RWPE1 (cell line): Measurements from ENCODE around the gene SUN1.
A peak's percentile ranks its signal among the peaks of the same experiment; 100 is the strongest.

ENCODE experiments used
- CTCF ChIA-PET: fragments of 350-600 bp; sonication (Branson Sonifier 250); formaldehyde crosslinking; extraction: SDS; loops from one replicate; lab custom pipeline; 2021; lab: Yijun Ruan, JAX
- POLR2A ChIA-PET: fragments of 400-600 bp; formaldehyde crosslinking; extraction: SDS; loops from one replicate; lab custom pipeline; 2020; ENCODE audit warnings: antibody characterized with exemption; ENCODE audit not compliant: low non-redundant PET; lab: Yijun Ruan, JAX
- DNase-seq: peaks from one replicate; pipeline ENCODE4 v3.0.0; 2012; ENCODE audit warnings: low spot score
- H3K27ac ChIP-seq: fragments of 450-650 bp; 2 replicates; pipeline ENCODE4 v1.5.1; 2017
- CTCF ChIP-seq: fragments of 450-650 bp; conservative IDR thresholded peaks from 2 replicates; pipeline ENCODE4 v1.5.1; 2017; ENCODE audit warnings: low read depth, mild to moderate bottlenecking

The SUN1 gene

DNA sequence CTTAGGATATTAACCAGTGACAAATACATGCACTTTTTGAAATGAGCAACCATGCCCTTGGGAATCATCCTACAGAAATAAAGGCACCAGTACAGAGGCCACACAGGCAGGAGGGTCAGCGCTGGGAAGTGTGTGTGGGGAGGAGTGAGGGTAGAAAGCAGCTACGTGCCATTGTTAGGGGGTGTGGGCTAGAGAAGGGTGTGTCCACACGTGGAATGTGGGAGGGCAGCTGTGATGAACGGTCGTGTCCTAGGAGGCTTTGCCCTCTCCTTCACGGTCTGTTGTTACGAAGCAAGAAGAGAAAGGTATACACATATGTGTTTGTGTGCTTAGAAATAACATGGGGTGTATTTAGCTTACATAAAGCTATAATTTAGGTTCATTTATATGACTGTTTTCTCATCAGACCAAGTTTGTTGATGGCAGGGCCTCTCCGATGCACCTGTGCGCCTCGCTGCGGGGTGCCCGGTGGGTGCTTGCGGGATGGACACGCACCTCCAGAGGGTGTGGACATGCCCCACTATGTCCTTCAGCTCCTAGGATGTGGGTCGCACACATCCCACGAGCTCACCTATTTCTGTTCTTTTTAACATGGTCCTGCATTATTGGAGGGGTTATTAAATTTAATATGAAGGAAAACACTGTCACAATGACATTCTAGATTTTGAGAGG is 27.2 kb downstream of the SUN1 start:
- DNase-seq: no peak
- ChIA-PET CTCF (interaction anchor here (2.1 kb wide), 1 partner anchor 14 kb away, joined by 5 read pairs; no protein-coding TSS in a partner anchor), POLR2A (interaction anchor here (0.6 kb wide), 1 partner anchor 23 kb away, joined by 3 read pairs; no protein-coding TSS in a partner anchor)
- peak overlapping the region; percentile 39 for H3K27ac ChIP-seq
- no peak for TF ChIP-seq CTCF

DNA sequence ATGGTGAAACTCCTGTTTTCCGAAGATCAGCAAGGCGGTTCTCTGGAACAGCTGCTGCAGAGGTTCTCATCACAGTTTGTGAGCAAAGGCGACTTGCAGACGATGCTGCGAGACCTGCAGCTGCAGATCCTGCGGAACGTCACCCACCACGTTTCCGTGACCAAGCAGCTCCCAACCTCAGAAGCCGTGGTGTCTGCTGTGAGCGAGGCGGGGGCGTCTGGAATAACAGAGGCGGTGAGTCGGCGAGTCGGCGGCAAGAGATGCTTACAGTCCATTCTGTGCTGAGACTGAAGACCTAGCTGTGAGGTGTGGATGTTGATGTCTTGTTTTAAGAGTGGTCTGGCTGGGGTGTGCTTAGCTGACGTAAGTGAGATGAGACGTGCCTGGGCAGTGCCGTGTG is 27.9 kb downstream of the SUN1 start:
- DNase-seq: no peak
- H3K27ac ChIP-seq: peak overlapping the region; percentile 17; the same call in 1 of the 2 replicates
- CTCF ChIA-PET: interaction anchor here (2.1 kb wide), 1 partner anchor 13 kb away, joined by 5 read pairs; no protein-coding TSS in a partner anchor
- POLR2A ChIA-PET: no interaction called here
- no peak for TF ChIP-seq CTCF

DNA sequence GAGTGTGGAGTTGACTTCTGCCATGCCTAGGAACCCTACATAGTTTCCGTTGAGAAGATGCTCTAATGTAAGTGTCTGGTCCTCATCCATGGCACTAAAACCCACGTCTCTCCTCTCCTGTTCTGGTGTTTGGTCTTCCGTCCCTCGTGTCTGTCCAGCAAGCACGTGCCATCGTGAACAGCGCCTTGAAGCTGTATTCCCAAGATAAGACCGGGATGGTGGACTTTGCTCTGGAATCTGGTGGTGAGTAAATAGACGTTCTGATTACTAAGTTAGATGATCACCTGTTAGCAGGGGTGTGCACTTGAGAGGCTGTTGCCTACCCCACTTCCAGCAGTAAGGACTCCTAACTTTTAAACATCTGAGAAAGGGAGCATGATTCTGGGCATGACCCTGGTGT is 28.9 kb downstream of the SUN1 start:
- DNase-seq: no peak
- no peak for TF ChIP-seq CTCF
- POLR2A ChIA-PET: interaction anchor here (0.6 kb wide), 1 partner anchor 287 kb away, joined by 3 read pairs; no protein-coding TSS in a partner anchor
- CTCF ChIA-PET: interaction anchor here (0.6 to 2.1 kb wide), 3 partner anchors 12 to 75 kb away, joined by 3 to 5 read pairs (median 3); no protein-coding TSS in a partner anchor
- peak overlapping the region; percentile 12 for H3K27ac ChIP-seq

DNA sequence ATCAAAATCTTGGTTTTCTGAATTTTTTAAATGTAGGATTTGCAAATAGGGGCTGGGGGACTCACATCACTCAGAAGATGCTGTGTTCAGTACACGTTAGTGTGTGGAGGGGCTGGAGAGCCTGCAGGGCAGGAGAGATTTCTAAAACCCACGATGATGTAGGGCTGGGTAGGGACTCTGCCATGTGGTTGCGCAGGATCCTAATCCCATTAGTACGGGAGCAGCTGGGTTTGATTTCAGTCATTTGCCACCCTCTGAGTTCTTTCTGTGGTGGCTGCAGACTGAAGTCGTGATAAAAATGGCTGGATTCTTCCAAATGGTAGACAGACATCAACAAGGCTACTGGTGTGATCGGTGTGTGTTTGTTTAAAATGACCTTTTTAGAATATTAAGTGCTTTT is 29.9 kb downstream of the SUN1 start:
- peak overlapping the region; percentile 12 for H3K27ac ChIP-seq
- ChIA-PET POLR2A (interaction anchor here (0.6 kb wide), 1 partner anchor 9 kb away, joined by 3 read pairs; no protein-coding TSS in a partner anchor), CTCF (interaction anchor here (1.1 kb wide), 1 partner anchor 76 kb away, joined by 3 read pairs; no protein-coding TSS in a partner anchor)
- TF ChIP-seq CTCF: no peak
- DNase-seq: no peak

- ChIA-PET POLR2A (no interaction called here), CTCF (interaction anchor here (0.6 to 1.1 kb wide), 2 partner anchors 26 to 204 kb away, joined by 3 read pairs; no protein-coding TSS in a partner anchor)
- no peak for TF ChIP-seq CTCF
- peak overlapping the region; percentile 33 for H3K27ac ChIP-seq
- DNase-seq: no peak
Observed at GRCh38 chr7:863106-863505, 30.8 kb downstream of the SUN1 start.

- TF ChIP-seq CTCF: no peak
- H3K27ac ChIP-seq: peak overlapping the region; percentile 98
- DNase-seq: no peak
- CTCF ChIA-PET: no interaction called here
- POLR2A ChIA-PET: no interaction called here
Observed at GRCh38 chr7:865921-866320, 33.6 kb downstream of the SUN1 start.
